ENCODE results near the gene RGL2.
A peak's percentile ranks its signal among the peaks of the same experiment; 100 is the strongest.

- TF ChIP-seq, protein P1, sequence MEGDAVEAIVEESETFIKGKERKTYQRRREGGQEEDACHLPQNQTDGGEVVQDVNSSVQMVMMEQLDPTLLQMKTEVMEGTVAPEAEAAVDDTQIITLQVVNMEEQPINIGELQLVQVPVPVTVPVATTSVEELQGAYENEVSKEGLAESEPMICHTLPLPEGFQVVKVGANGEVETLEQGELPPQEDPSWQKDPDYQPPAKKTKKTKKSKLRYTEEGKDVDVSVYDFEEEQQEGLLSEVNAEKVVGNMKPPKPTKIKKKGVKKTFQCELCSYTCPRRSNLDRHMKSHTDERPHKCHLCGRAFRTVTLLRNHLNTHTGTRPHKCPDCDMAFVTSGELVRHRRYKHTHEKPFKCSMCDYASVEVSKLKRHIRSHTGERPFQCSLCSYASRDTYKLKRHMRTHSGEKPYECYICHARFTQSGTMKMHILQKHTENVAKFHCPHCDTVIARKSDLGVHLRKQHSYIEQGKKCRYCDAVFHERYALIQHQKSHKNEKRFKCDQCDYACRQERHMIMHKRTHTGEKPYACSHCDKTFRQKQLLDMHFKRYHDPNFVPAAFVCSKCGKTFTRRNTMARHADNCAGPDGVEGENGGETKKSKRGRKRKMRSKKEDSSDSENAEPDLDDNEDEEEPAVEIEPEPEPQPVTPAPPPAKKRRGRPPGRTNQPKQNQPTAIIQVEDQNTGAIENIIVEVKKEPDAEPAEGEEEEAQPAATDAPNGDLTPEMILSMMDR (conservative IDR thresholded peaks at IDR 0.05; ENCODE audit: low read length) = peak; percentile 20; the same call in 1 of the 2 replicates
- TF ChIP-seq EZH2phosphoT487 (IDR thresholded peaks at IDR 0.05; ENCODE audit: borderline replicate concordance, low read depth, low read length) = no peak
These were observed 27.6 kb downstream of the RGL2 start for GRCh38 chr6:33271117-33271467.

Data from OCI-LY7 (cell line).